KMS-11 (cell line): ENCODE results near the gene SLC22A3.

ENCODE experiments used
- H2AFZ ChIP-seq: fragments of 200-600 bp; sonication (generic); 2 replicates; pipeline ENCODE4 v1.6.1; 2016; ENCODE audit warnings: antibody characterized with exemption, mixed run types, low read depth
- H3K27ac ChIP-seq: fragments of 200-600 bp; sonication (generic); 2 replicates; pipeline ENCODE4 v1.6.1; 2016; ENCODE audit warnings: mild to moderate bottlenecking, mixed run types
- H3K27me3 ChIP-seq: fragments of 200-600 bp; sonication (generic); 2 replicates; pipeline ENCODE4 v1.6.1; 2017; ENCODE audit warnings: mild to moderate bottlenecking, low read depth, mixed run types, moderate library complexity; ENCODE audit not compliant: insufficient read depth
- H3K36me3 ChIP-seq: fragments of 200-600 bp; sonication (generic); 2 replicates; pipeline ENCODE4 v1.6.1; 2017; ENCODE audit warnings: mild to moderate bottlenecking, mixed run types; ENCODE audit not compliant: insufficient read depth
- H3K4me1 ChIP-seq: fragments of 200-600 bp; sonication (generic); 2 replicates; pipeline ENCODE4 v1.6.1; 2016; ENCODE audit warnings: mild to moderate bottlenecking, low read depth, mixed run types; ENCODE audit not compliant: poor library complexity, severe bottlenecking
- H3K4me2 ChIP-seq: fragments of 200-600 bp; sonication (generic); 2 replicates; pipeline ENCODE4 v1.7.0; 2016; ENCODE audit warnings: mild to moderate bottlenecking, mixed run types
- H3K4me3 ChIP-seq: fragments of 200-600 bp; sonication (generic); IDR thresholded peaks from 2 replicates; pipeline ENCODE4 v1.6.1; 2017; ENCODE audit warnings: low read depth, low read length, mixed read lengths; ENCODE audit not compliant: insufficient read depth
- H3K79me2 ChIP-seq: fragments of 200-600 bp; sonication (generic); 2 replicates; pipeline ENCODE4 v1.6.1; 2016; ENCODE audit warnings: low read depth, mixed run types; ENCODE audit not compliant: insufficient read depth
- H3K9ac ChIP-seq: fragments of 200-600 bp; sonication (generic); 2 replicates; pipeline ENCODE4 v1.6.1; 2016; ENCODE audit warnings: mild to moderate bottlenecking, mixed run types
- H4K20me1 ChIP-seq: fragments of 200-600 bp; sonication (generic); 2 replicates; pipeline ENCODE4 v1.6.1; 2016; ENCODE audit warnings: mild to moderate bottlenecking, mixed run types; ENCODE audit not compliant: insufficient read depth
- TF ChIP-seq, protein P1 (sequence below): fragments of 200-600 bp; sonication (generic); conservative IDR thresholded peaks from 2 replicates; pipeline ENCODE4 v1.6.1; 2017; ENCODE audit warnings: low read depth, mild to moderate bottlenecking, antibody characterized with exemption, low read length, moderate library complexity, mixed read lengths

SLC22A3 gene

GRCh38 chr6:160337991-160338390 is 10.2 kb upstream of the SLC22A3 start:
- Histone ChIP-seq H3K27me3 (no peaks in the 10 kb centered on the region), H3K36me3 (no peaks in the 10 kb centered on the region), H3K9ac (no peak overlapping the region), H2AFZ (no peak overlapping the region), H3K27ac (no peak overlapping the region), H3K4me2 (no peak overlapping the region), H3K4me3 (no peak overlapping the region), H4K20me1 (no peaks in the 10 kb centered on the region), H3K4me1 (no peaks in the 10 kb centered on the region), H3K79me2 (no peaks in the 10 kb centered on the region)
- TF ChIP-seq, protein P1, sequence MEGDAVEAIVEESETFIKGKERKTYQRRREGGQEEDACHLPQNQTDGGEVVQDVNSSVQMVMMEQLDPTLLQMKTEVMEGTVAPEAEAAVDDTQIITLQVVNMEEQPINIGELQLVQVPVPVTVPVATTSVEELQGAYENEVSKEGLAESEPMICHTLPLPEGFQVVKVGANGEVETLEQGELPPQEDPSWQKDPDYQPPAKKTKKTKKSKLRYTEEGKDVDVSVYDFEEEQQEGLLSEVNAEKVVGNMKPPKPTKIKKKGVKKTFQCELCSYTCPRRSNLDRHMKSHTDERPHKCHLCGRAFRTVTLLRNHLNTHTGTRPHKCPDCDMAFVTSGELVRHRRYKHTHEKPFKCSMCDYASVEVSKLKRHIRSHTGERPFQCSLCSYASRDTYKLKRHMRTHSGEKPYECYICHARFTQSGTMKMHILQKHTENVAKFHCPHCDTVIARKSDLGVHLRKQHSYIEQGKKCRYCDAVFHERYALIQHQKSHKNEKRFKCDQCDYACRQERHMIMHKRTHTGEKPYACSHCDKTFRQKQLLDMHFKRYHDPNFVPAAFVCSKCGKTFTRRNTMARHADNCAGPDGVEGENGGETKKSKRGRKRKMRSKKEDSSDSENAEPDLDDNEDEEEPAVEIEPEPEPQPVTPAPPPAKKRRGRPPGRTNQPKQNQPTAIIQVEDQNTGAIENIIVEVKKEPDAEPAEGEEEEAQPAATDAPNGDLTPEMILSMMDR = no peak

DNA sequence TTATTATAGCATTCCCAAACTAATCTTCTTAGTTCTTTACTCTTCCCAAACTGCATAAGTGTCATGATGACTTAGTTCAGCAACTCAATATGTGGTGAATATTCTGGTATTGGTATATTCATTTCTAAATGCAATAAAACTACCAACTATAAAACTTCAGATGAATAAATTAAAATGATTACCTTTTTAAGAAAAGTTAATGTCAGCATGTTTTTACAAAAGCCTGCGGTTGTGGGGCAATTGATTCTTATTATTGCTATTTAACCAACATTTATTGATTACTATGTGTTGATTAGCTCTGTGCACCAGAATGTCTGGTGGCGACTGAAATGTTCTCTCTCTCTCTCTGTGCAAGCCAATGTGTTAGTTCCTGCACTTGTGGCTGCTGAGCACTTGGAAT is 5.0 kb upstream of the SLC22A3 start:
- no peaks in the 10 kb centered on the region for H3K36me3 ChIP-seq
- H2AFZ ChIP-seq = no peak overlapping the region
- no peaks in the 10 kb centered on the region for H3K27me3 ChIP-seq
- no peaks in the 10 kb centered on the region for H3K79me2 ChIP-seq
- H4K20me1 ChIP-seq = no peaks in the 10 kb centered on the region
- no peak overlapping the region for H3K4me3 ChIP-seq
- no peak overlapping the region for H3K27ac ChIP-seq
- TF ChIP-seq, protein P1 = no peak
- H3K9ac ChIP-seq = no peak overlapping the region
- H3K4me1 ChIP-seq = no peaks in the 10 kb centered on the region
- H3K4me2 ChIP-seq = no peak overlapping the region

DNA sequence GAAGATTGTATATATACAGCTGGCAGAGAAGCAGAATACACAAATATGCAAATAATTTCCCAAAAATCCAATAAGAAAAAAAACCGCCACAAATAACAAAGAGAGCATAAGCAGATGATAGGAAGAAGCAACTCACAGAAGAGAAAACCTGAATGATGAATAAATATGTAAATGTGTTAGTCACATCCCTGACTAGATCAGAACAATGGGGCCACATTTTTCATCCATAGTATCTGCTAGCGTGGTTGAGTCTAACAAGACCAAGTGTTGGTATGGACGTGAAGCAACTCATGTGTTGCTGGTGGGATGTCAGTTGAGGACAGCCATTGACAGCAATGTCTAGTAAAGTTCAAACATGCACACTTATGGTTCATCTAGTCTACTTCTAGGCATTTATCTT is 3.9 kb upstream of the SLC22A3 start:
- Histone ChIP-seq H3K36me3 (no peaks in the 10 kb centered on the region), H3K4me2 (no peak overlapping the region), H3K79me2 (no peaks in the 10 kb centered on the region), H3K27ac (no peak overlapping the region), H3K27me3 (no peaks in the 10 kb centered on the region), H2AFZ (no peak overlapping the region), H4K20me1 (no peaks in the 10 kb centered on the region), H3K9ac (no peak overlapping the region), H3K4me3 (no peak overlapping the region), H3K4me1 (no peaks in the 10 kb centered on the region)
- TF ChIP-seq, protein P1 = no peak

GRCh38 chr6:160347259-160348222 is 637 bp upstream of the SLC22A3 start:
- Histone ChIP-seq H3K4me2 (no peak overlapping the region), H3K79me2 (no peaks in the 10 kb centered on the region), H3K36me3 (no peaks in the 10 kb centered on the region), H3K27ac (no peak overlapping the region), H3K27me3 (no peaks in the 10 kb centered on the region), H2AFZ (no peak overlapping the region), H3K9ac (no peak overlapping the region), H3K4me1 (no peaks in the 10 kb centered on the region), H4K20me1 (no peaks in the 10 kb centered on the region), H3K4me3 (no peak overlapping the region)
- TF ChIP-seq, protein P1 = no peak
